ENCODE results near the gene CDH4. TPM values are rescaled to one million over a fixed set of nuclear protein-coding genes. Genes with fewer than 3 reads are reported as not detected.

The CDH4 gene
- total and polyA plus RNA-seq, 9 donors = 0.12 to 4.4 (median 0.36) TPM

DNA sequence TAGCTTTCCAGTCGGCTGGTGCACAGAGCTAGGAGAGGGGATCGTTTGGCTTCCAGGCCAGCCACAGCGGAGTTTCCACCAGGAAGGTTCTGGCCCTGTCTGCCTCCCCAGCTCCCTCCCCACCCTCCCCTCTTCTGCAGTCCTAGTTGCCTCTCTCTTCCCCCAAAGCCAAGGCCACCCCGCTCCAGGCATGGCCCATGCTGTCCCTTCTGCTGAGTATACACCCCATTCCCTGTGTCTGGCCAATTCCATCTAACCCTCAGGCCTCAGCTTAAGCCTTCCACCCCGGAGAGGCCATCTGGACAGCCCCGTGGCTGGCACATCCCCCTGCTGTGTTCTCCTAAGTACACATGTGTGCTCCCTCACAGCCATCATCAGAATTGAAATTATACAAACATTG is 167.4 kb downstream of the CDH4 start:
- Histone ChIP-seq H3K27ac (no peak overlapping the region), H3K4me1 (ENCODE audit: insufficient read depth) (no peaks in the 10 kb centered on the region), H3K27me3 (no peaks in the 10 kb centered on the region), H3K36me3 (no peaks in the 10 kb centered on the region), H3K9me3 (no peaks in the 10 kb centered on the region), H3K4me3 (no peak overlapping the region)
- WGBS, 3 donors = 58 to 70% (median 70%) methylated on average over 6 of the region's 6 CpGs
- DNase-seq = no peak
- intact Hi-C loops (cut with DNase I) = no loop called here
- TF ChIP-seq, protein P1, sequence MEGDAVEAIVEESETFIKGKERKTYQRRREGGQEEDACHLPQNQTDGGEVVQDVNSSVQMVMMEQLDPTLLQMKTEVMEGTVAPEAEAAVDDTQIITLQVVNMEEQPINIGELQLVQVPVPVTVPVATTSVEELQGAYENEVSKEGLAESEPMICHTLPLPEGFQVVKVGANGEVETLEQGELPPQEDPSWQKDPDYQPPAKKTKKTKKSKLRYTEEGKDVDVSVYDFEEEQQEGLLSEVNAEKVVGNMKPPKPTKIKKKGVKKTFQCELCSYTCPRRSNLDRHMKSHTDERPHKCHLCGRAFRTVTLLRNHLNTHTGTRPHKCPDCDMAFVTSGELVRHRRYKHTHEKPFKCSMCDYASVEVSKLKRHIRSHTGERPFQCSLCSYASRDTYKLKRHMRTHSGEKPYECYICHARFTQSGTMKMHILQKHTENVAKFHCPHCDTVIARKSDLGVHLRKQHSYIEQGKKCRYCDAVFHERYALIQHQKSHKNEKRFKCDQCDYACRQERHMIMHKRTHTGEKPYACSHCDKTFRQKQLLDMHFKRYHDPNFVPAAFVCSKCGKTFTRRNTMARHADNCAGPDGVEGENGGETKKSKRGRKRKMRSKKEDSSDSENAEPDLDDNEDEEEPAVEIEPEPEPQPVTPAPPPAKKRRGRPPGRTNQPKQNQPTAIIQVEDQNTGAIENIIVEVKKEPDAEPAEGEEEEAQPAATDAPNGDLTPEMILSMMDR (IDR thresholded peaks at IDR 0.05) = no peak
- TF ChIP-seq EP300 (IDR thresholded peaks at IDR 0.05) = no peak
- no peak for TF ChIP-seq POLR2A (IDR thresholded peaks at IDR 0.05)

DNA sequence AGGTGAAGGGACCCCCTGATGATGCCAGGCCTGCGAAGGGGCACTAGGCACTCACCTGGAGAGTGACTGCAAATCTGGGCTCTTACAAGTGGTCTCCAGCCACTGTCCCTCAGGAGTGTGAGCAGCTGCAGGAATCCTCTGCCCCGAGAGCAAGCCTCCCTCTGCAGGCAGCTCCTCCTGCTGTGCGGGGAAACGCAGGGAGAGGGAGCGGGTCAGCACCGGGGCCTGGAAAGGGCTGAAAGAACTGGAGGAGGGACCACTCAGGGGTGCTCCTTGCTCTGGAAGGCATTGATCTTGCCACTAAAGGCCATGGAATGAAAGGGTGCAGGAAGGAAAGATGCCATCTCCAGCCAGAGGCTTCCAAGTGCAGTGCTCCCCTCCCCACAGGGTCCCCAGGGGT is 168.0 kb downstream of the CDH4 start:
- Histone ChIP-seq H3K27me3 (no peaks in the 10 kb centered on the region), H3K36me3 (no peaks in the 10 kb centered on the region), H3K4me3 (no peak overlapping the region), H3K4me1 (ENCODE audit: insufficient read depth) (no peaks in the 10 kb centered on the region), H3K9me3 (no peaks in the 10 kb centered on the region), H3K27ac (no peak overlapping the region)
- intact Hi-C loops (cut with DNase I) = no loop called here
- no peak for DNase-seq
- 81 to 87% (median 83%) methylated on average over 6 of the region's 6 CpGs for WGBS, 3 donors
- TF ChIP-seq, protein P1 (IDR thresholded peaks at IDR 0.05) = no peak
- no peak for TF ChIP-seq EP300 (IDR thresholded peaks at IDR 0.05)
- no peak for TF ChIP-seq POLR2A (IDR thresholded peaks at IDR 0.05)

DNA sequence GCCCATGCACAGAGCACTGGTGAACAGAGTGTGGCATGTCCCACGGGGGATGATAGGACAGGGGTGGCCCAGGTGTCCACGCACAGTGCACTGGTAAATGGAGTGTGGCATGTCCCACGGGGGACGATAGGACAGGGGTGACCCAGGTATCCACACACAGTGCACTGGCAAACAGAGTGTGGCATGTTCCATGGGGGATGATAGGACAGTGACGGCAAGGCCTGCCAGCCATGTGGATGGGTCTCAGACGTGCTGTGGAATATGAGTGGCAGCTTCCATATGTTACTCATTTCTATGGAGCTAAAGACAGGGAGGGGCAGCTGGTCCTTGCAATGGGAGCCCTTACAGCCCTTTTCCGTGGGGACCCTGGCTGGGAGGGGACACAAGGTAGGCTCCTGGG is 168.7 kb downstream of the CDH4 start:
- no peaks in the 10 kb centered on the region for H3K4me1 ChIP-seq (ENCODE audit: insufficient read depth)
- WGBS, 3 donors = 78 to 86% (median 80%) methylated on average over 7 of the region's 7 CpGs
- H3K27ac ChIP-seq = no peak overlapping the region
- no peaks in the 10 kb centered on the region for H3K27me3 ChIP-seq
- intact Hi-C loops (cut with DNase I) = no loop called here
- DNase-seq = no peak
- no peaks in the 10 kb centered on the region for H3K36me3 ChIP-seq
- no peaks in the 10 kb centered on the region for H3K9me3 ChIP-seq
- TF ChIP-seq, protein P1 (IDR thresholded peaks at IDR 0.05) = no peak
- TF ChIP-seq POLR2A (IDR thresholded peaks at IDR 0.05) (no peak), EP300 (IDR thresholded peaks at IDR 0.05) (no peak)
- no peak overlapping the region for H3K4me3 ChIP-seq

DNA sequence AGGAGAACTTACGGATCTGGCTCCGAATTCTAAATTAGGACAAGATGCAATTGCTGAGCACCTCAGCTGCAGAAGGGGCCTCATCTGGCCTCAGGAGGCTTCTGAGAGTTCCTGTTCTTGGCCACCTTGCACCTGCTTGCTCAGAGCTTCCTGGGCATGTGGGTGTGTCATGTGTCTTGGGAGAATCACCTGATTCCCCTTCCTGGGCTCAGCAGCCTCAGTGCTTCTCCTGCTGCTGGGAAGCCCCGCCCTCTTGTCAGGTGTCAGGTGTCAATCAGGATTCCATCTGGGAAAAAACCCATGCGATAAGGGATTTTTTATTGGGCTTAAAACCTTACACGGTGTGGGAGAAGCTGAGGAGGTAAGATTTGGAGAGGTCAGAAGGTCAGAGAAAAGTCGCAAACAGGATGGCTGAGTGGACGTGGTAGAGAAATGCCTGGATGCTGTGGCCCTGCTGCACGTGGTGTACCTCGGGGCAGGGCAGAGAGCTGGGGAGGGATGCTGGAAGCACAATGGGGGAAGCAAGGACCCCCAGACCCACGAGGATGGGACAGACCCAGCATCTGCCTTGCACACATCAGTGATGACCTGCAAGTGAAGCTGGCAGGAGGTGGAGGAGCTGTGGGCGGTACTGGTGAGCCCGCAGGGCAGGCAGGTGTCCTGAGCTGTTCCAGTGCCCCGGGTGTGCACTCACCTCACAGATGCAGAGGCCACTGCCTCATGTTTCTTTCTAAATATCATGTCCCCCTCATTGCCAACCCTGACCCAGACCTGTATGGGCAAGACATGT is 170.8 kb downstream of the CDH4 start:
- H3K36me3 ChIP-seq = no peaks in the 10 kb centered on the region
- no peaks in the 10 kb centered on the region for H3K27me3 ChIP-seq
- no peaks in the 10 kb centered on the region for H3K9me3 ChIP-seq
- no peak overlapping the region for H3K27ac ChIP-seq
- TF ChIP-seq, protein P1 (IDR thresholded peaks at IDR 0.05) = no peak
- TF ChIP-seq POLR2A (IDR thresholded peaks at IDR 0.05) = no peak
- no peak for TF ChIP-seq EP300 (IDR thresholded peaks at IDR 0.05)
- H3K4me1 ChIP-seq (ENCODE audit: insufficient read depth) = no peaks in the 10 kb centered on the region
- no peak for DNase-seq
- intact Hi-C loops (cut with DNase I) = no loop called here
- WGBS, 3 donors = 56 to 61% (median 59%) methylated on average over 13 of the region's 13 CpGs
- no peak overlapping the region for H3K4me3 ChIP-seq

Data from ovary (tissue), 9 donors.